Nasal cavity respiratory epithelium epithelial cell of viscerocranial mucosa (primary cell): Measurements from ENCODE around the gene MTHFS. TPM values are rescaled to one million over a fixed set of nuclear protein-coding genes. Genes with fewer than 3 reads are reported as not detected.

ENCODE experiments used
- total RNA-seq: library from RNA; depleted of rRNA; stranded (reverse); fragments of >200 nt; gene quantifications from 2 replicates; pipeline ENCODE4 v1.2.3, GENCODE V29; 2014

Gene MTHFS
- total RNA-seq: 15.7 and 31.4 TPM in 2 replicates

DNA sequence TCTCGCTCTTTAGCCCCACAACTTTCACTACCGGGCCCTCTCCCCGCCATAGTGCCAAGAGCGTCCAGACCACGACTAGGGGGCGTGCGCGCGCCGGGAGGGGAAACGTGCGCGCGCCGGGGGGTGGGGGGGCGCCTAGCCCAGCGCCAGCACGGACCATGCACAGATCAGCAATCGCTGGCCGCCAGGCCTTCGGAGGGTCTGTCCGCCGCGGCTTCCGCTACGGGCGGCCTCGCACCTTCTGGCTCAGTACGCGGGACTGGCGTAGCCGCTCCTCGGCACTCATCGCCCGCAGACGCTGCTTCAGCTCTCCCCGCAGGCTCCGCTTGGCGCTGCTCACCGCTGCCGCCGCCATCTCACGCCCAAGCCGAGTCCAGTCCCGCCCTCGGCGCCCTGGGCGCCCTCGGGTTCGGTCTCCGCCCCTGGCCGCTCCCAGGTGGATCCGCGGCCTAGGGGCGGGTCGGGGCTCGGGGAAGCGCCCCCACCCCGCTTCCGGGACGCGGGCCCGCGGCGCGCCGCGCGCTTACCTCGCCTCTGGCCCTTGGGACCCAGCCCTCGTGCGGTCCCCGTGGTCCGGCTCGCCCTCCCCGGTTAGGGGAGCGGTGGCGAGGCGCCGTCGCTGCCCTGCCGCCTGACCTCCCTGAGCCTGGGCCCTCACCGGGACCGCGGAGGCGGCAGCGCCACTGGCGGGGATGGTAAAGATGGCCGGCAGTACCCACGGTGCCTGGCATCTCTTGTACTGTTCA is at the start of gene MTHFS:
Gene MTHFS, minus strand, starts transcription at position 381 of the 746 bp plus-strand sequence. Its CDS starts 26 bp downstream, at position 355.

Other genes with a start within 250 kb of the MTHFS start
- gene BCL2A1, start 74.2 kb upstream of the MTHFS start, total RNA-seq: 0.28 TPM in 1 of 2 replicates, not detected in the other
- gene ZFAND6, start 162.7 kb upstream of the MTHFS start, total RNA-seq: 163 and 212 TPM in 2 replicates